SK-N-SH (cell line): ENCODE measurements around the gene LPCAT3. TPM values are rescaled to one million over a fixed set of nuclear protein-coding genes. Genes with fewer than 3 reads are reported as not detected.

Experiments used
- CTCF ChIA-PET: fragments of 300-600, 350-600 bp; formaldehyde crosslinking; extraction: SDS; loops from one replicate; lab custom pipeline; 2021; lab: Yijun Ruan, JAX
- POLR2A ChIA-PET: fragments of 350-600 bp; sonication (Branson Sonifier 250); formaldehyde crosslinking; extraction: SDS; loops from one replicate; lab custom pipeline; 2020; ENCODE audit warnings: antibody characterized with exemption, inconsistent platforms; lab: Yijun Ruan, JAX
- DNase-seq: peaks from one replicate; pipeline ENCODE4 v3.0.0; 2012
- H2AFZ ChIP-seq: fragments of 200-600 bp; sonication (generic); 2 replicates; pipeline ENCODE4 v1.8.1; 2016; ENCODE audit warnings: antibody characterized with exemption, mild to moderate bottlenecking, low read depth
- H3F3A ChIP-seq: fragments of 200-600 bp; sonication (generic); replicated peaks from 2 replicates; pipeline ENCODE3; 2016; ENCODE audit warnings: antibody characterized with exemption, mild to moderate bottlenecking; ENCODE audit not compliant: insufficient read depth
- H3K27ac ChIP-seq, 2 experiments: fragments of 200-500 bp in 1 of 2; fragments of 200-600 bp in 1 of 2; sonication (Bioruptor generic) in 1 of 2; sonication (generic), shearing (Covaris generic) in 1 of 2; 2 replicates each; pipeline versions ENCODE4 v1.5.1 to v1.6.1; 2014 to 2016; ENCODE audit warnings: low read depth in 2 of 2, inconsistent platforms in 1 of 2, low read length in 1 of 2, mild to moderate bottlenecking in 1 of 2, mixed read lengths in 1 of 2
- H3K27me3 ChIP-seq: fragments of 200-600 bp; sonication (generic), shearing (Covaris generic); 2 replicates; pipeline ENCODE4 v1.6.1; 2016; ENCODE audit warnings: mixed run types; ENCODE audit not compliant: insufficient read depth
- H3K36me3 ChIP-seq, 2 experiments: fragments of 200-500 bp in 1 of 2; fragments of 200-600 bp in 1 of 2; sonication (Bioruptor generic) in 1 of 2; sonication (generic) in 1 of 2; replicated peaks in 1 of 2; 2 replicates each; pipeline versions ENCODE3 to v1.5.1; 2014 to 2016; ENCODE audit warnings: low read length in 1 of 2, mild to moderate bottlenecking in 1 of 2; ENCODE audit not compliant: insufficient read depth in 2 of 2, control insufficient read depth in 1 of 2
- H3K4me1 ChIP-seq, 2 experiments: fragments of 200-500 bp in 1 of 2; fragments of 200-600 bp in 1 of 2; sonication (Bioruptor generic) in 1 of 2; sonication (generic), shearing (Covaris generic) in 1 of 2; 2 replicates each; pipeline versions ENCODE4 v1.5.1 to v1.6.1; 2014 to 2016; ENCODE audit warnings: low read depth in 1 of 2, low read length in 1 of 2, mixed run types in 1 of 2; ENCODE audit not compliant: insufficient read depth in 2 of 2, control insufficient read depth in 1 of 2
- H3K4me2 ChIP-seq: fragments of 200-600 bp; sonication (generic), shearing (Covaris generic); 2 replicates; pipeline ENCODE4 v1.6.1; 2017; ENCODE audit warnings: mixed run types
- H3K4me3 ChIP-seq, 2 experiments: fragments of 200-500 bp in 1 of 2; fragments of 200-600 bp in 1 of 2; sonication (Bioruptor generic) in 1 of 2; sonication (generic), shearing (Covaris generic) in 1 of 2; 2 replicates each; pipeline versions ENCODE4 v1.5.1 to v1.8.1; 2014 to 2016; ENCODE audit warnings: low read depth in 2 of 2, inconsistent platforms in 1 of 2, low read length in 1 of 2, mild to moderate bottlenecking in 1 of 2, mixed read lengths in 1 of 2, moderate library complexity in 1 of 2
- H3K79me2 ChIP-seq: fragments of 200-600 bp; sonication (generic); 2 replicates; pipeline ENCODE4 v1.8.1; 2017; ENCODE audit warnings: mild to moderate bottlenecking; ENCODE audit not compliant: insufficient read depth
- H3K9ac ChIP-seq: fragments of 200-600 bp; sonication (generic); 2 replicates; pipeline ENCODE4 v1.6.1; 2017; ENCODE audit warnings: mixed run types
- H3K9me2 ChIP-seq: fragments of 200-600 bp; sonication (generic); 2 replicates; pipeline ENCODE4 v1.6.1; 2017; ENCODE audit warnings: mixed run types
- H3K9me3 ChIP-seq: fragments of 200-600 bp; sonication (generic); 2 replicates; pipeline ENCODE4 v1.6.1; 2017; ENCODE audit warnings: mixed run types, mild to moderate bottlenecking, moderate library complexity
- H4K20me1 ChIP-seq: fragments of 200-600 bp; sonication (generic); 2 replicates; pipeline ENCODE4 v1.6.1; 2017; ENCODE audit warnings: mild to moderate bottlenecking, mixed run types; ENCODE audit not compliant: insufficient read depth
- ELF1 ChIP-seq: IDR thresholded peaks from 2 replicates; pipeline ENCODE4 v1.4.0; 2012
- EP300 ChIP-seq, 2 experiments: IDR thresholded peaks; 2 replicates each; pipeline versions ENCODE4 v1.4.0 to v1.6.1; 2012; ENCODE audit warnings: borderline replicate concordance in 1 of 2, low read depth in 1 of 2, low read length in 1 of 2
- FOSL2 ChIP-seq: IDR thresholded peaks from 2 replicates; pipeline ENCODE4 v1.4.0; 2012; ENCODE audit warnings: low read depth, mild to moderate bottlenecking, moderate library complexity, borderline replicate concordance
- FOXM1 ChIP-seq: IDR thresholded peaks from 2 replicates; pipeline ENCODE4 v1.4.0; 2012; ENCODE audit warnings: low read depth, mild to moderate bottlenecking
- GABPA ChIP-seq: IDR thresholded peaks from 2 replicates; pipeline ENCODE4 v1.4.0; 2012; ENCODE audit warnings: low read depth, mild to moderate bottlenecking
- GATA2 ChIP-seq: sonication (generic); formaldehyde crosslinking; IDR thresholded peaks from 2 replicates; pipeline ENCODE4 v1.5.0; 2020; ENCODE audit warnings: mild to moderate bottlenecking, missing genetic modification reagents
- IRF3 ChIP-seq: fragments of 150-350 bp; IDR thresholded peaks from 2 replicates; pipeline ENCODE4 v1.6.1; 2016; ENCODE audit warnings: mild to moderate bottlenecking, low read depth, low read length
- MXI1 ChIP-seq: IDR thresholded peaks from 2 replicates; pipeline ENCODE4 v1.6.1; 2012; ENCODE audit warnings: mild to moderate bottlenecking, low read depth, low read length, improper control_type of control experiment
- RFX5 ChIP-seq: IDR thresholded peaks from 2 replicates; pipeline ENCODE4 v1.6.1; 2012; ENCODE audit warnings: mild to moderate bottlenecking, improper control_type of control experiment, low read length
- SMC3 ChIP-seq: IDR thresholded peaks from 2 replicates; pipeline ENCODE4 v1.6.1; 2012; ENCODE audit warnings: low read depth, low read length, improper control_type of control experiment
- TEAD4 ChIP-seq: IDR thresholded peaks from 2 replicates; pipeline ENCODE4 v1.4.0; 2012; ENCODE audit warnings: mild to moderate bottlenecking, borderline replicate concordance; ENCODE audit not compliant: insufficient read depth
- USF2 ChIP-seq: fragments of 150-350 bp; IDR thresholded peaks from 2 replicates; pipeline ENCODE4 v1.6.1; 2017; ENCODE audit warnings: antibody characterized with exemption, low read length, low read depth, borderline replicate concordance
- YY1 ChIP-seq: IDR thresholded peaks from 2 replicates; pipeline ENCODE4 v1.4.0; 2012; ENCODE audit warnings: low read depth, mild to moderate bottlenecking
- ZBTB33 ChIP-seq: IDR thresholded peaks from 2 replicates; pipeline ENCODE4 v1.4.0; 2012; ENCODE audit warnings: low read depth, borderline replicate concordance
- WGBS: methylation state at CpG from one replicate; pipeline ENCODE4 v1.1.6; 2017; ENCODE audit warnings: low lambda C conversion rate; 5-methylcytosine and 5-hydroxymethylcytosine counted together
- polyA plus RNA-seq, 3 experiments: library from polyadenylated mRNA; depleted of rRNA; stranded (reverse); fragments of >200 nt; gene quantifications; 2 replicates each; pipeline ENCODE4 v1.2.3, GENCODE V29; 2012
- TF ChIP-seq, protein P1 (sequence below): fragments of 200-600 bp; sonication (generic); IDR thresholded peaks from 2 replicates; pipeline ENCODE4 v1.6.1; 2017; ENCODE audit warnings: antibody characterized with exemption, mild to moderate bottlenecking, moderate library complexity

The LPCAT3 gene
- polyA plus RNA-seq, 1 of the 3 experiments (the other 2 are of a cell fraction): 23.8 TPM

DNA sequence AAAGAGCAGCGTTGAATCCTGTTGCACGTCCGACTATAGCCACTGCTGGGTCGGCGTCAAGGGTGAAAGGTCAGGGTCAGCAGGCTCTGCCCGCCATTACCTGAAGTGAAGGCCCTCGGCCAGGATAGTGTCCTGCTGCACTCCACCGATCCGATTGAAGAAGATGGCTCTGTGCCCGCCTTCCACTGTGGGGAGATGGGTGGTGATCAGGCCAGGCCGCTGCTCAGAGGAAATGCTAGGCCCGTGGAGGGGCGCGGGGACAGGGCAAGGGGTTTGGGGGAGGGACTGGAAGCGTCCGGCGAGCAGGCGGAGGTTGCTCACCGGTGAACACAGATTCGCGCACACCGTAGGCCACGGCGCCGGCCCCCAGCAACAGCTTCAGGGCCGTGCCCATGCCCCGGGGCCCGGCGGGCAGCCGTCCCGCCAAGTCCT lies 48.2 kb downstream of the LPCAT3 start:
- Histone ChIP-seq H3K27ac (peak overlapping the region; percentile 84 to 86), H3K27me3 (no peaks in the 10 kb centered on the region), H3K4me1 (peaks cover 10 to 16% of the 10 kb centered on the region in 2 experiments; a peak in 3 of 4 replicates), H3K79me2 (peaks cover 59% of the 10 kb centered on the region), H3K9ac (peak overlapping the region; percentile 88), H4K20me1 (no peaks in the 10 kb centered on the region), H2AFZ (no peak overlapping the region), H3K4me2 (peak overlapping the region; percentile 91), H3K4me3 (peak overlapping the region; percentile 82 to 97), H3K36me3 (peaks cover 44 to 53% of the 10 kb centered on the region in 2 experiments), H3K9me2 (no peaks in the 10 kb centered on the region), H3K9me3 (no peaks in the 10 kb centered on the region), H3F3A (peaks cover 19% of the 10 kb centered on the region)
- under 1% methylated on average over 23 of the region's 31 CpGs for WGBS
- POLR2A ChIA-PET: interaction anchor here (2.0 kb wide), 1 partner anchor 26 kb away, joined by 13 read pairs; the partner anchor contains the start of genes C12orf57 and RNU7-1
- CTCF ChIA-PET: interaction anchor here (1.5 to 2.6 kb wide), 4 partner anchors 9 to 175 kb away, joined by 3 to 17 read pairs (median 6); no protein-coding TSS in a partner anchor
- no peak for DNase-seq
- TF ChIP-seq FOSL2 (no peak), ELF1 (no peak), YY1 (no peak), FOXM1 (no peak), ZBTB33 (no peak), USF2 (no peak), IRF3 (no peak), GABPA (no peak), GATA2 (no peak; the same call in 1 of the 2 replicates), TEAD4 (no peak), SMC3 (no peak), EP300 (IDR thresholded peaks at IDR 0.05; ENCODE audit: borderline replicate concordance in 1 of 2, low read depth in 1 of 2, low read length in 1 of 2) (no peak), RFX5 (no peak), MXI1 (no peak)
- TF ChIP-seq, protein P1, sequence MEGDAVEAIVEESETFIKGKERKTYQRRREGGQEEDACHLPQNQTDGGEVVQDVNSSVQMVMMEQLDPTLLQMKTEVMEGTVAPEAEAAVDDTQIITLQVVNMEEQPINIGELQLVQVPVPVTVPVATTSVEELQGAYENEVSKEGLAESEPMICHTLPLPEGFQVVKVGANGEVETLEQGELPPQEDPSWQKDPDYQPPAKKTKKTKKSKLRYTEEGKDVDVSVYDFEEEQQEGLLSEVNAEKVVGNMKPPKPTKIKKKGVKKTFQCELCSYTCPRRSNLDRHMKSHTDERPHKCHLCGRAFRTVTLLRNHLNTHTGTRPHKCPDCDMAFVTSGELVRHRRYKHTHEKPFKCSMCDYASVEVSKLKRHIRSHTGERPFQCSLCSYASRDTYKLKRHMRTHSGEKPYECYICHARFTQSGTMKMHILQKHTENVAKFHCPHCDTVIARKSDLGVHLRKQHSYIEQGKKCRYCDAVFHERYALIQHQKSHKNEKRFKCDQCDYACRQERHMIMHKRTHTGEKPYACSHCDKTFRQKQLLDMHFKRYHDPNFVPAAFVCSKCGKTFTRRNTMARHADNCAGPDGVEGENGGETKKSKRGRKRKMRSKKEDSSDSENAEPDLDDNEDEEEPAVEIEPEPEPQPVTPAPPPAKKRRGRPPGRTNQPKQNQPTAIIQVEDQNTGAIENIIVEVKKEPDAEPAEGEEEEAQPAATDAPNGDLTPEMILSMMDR: no peak
